Stimulated activated CD8-positive, alpha-beta memory T cell treated with anti-CD3 and anti-CD28 coated beads, Interleukin-2, amount 100 ng/mL, for 48 hours (primary cell): Measurements from ENCODE around the gene SAA4.
"Not testable (repeated sequence)": the region's sequence is repeated elsewhere in the genome, so short reads cannot be mapped to it uniquely, and the experiment has no call there.

Source experiments
- DNase-seq, 2 donors: peaks; one replicate each; pipeline ENCODE4 v3.0.0-alpha.2; 2020; ENCODE audit warnings: low read depth in 2 of 2

SAA4 gene, protein sequence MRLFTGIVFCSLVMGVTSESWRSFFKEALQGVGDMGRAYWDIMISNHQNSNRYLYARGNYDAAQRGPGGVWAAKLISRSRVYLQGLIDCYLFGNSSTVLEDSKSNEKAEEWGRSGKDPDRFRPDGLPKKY

GRCh38 chr11:18236664-18237356 lies at the start of gene SAA4:
Gene SAA4, minus strand, starts transcription at chr11:18236802. Its CDS starts 876 bp downstream, at chr11:18235926.
- DNase-seq, result no peak

- DNase-seq, result no peak
Measured at GRCh38 chr11:18285841-18286240, 49.2 kb upstream of the SAA4 start.

DNA sequence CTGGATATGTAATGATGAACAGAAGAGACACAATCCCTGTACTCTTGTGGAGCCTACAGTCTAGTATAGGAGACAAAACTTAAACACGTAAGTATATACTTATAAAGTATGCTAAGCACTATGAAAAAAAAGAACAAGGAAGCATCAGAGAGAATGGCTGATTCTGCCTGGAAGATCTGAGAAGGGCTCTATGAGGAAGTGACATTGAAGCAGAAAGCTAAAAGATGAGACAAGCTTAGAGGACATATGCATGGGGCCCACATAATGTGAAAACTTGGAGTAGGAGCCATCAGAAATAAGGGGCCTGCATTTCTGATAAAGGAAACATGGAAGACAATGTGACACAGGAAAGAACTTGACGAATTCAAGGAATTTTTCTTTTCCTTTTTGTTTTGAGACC lies 46.0 kb upstream of the SAA4 start:
- no peak for DNase-seq

- no peak for DNase-seq
Measured at GRCh38 chr11:18280438-18281045, 43.9 kb upstream of the SAA4 start.

GRCh38 chr11:18277565-18278271 lies 41.1 kb upstream of the SAA4 start:
- no peak for DNase-seq

DNA sequence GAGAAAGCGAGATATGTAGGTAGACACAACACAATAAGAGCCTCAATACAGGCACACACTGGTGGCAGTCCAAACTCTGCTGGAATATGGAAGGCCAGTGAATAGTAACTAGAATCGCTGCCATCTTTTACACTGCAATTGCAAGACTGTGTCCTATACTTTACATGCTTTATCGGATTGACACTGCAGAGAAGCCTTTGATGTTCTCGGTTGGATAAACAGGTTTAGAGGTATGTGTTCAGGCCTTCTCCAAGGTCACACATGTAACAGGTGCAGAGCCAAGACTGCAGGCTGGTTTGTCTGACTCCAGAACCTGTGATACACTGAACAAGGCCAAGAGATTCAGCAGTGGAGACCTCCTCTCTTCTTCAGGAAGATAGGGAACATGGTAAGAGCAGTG lies 34.6 kb upstream of the SAA4 start:
- DNase-seq, result no peak

GRCh38 chr11:18270102-18270501 lies 33.5 kb upstream of the SAA4 start:
- no peak for DNase-seq

DNA sequence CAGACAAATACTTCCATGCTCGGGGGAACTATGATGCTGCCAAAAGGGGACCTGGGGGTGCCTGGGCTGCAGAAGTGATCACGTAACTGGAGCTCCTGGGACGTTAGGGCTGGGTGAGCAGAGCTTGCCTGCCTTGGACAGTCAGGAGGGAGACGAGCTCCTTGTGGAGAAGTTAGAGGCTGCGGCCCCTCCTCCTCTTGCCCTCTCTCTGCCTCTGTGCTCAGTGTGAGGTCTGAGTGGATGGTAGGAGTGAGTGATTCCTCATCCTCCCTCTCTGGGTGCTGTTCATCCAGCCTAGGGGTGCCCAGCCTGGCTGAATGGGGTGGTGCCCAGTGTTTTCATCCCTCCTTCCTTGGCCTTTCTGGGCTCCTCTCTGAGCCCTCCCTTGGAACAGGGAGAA lies 32.6 kb upstream of the SAA4 start:
- not testable (repeated sequence) for DNase-seq

DNA sequence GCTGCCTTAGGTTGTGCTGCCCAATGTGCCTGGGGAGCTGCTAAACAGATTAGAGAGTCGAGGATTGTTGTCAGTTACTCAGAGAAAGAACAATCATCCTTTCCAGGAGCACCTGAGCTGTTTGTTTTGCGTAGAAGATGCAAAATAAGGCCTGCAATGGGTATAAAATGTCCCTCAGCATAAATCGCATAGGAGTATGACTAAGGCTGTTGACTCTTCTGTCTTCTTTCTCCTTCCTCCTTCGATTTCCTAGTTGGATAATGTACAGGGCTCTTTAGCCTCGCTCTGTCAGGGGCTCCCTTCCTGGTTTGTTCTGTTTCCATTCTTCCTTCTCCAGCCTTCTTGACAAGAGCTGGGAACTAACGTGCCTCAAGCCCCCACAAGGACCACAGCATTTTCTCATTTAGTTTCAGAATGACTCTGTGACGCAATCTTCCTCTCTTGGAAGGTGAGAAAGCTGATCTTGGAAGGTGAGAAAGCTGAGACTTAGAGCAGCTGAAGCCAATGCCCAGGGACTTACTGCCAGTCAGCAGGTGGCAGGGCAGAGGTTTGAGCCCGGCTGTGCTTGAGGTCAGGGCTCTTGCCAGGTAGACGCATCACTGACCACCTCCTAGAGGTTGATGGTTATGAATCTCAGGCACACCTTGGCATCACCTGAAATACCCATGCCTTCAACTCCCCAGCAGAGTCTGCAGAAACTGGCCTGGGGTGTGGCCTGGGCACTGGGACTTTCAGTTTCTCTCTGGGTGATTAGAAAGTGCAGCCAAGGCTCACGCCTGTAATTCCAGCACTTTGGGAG lies 30.9 kb upstream of the SAA4 start:
- not testable (repeated sequence) for DNase-seq

DNA sequence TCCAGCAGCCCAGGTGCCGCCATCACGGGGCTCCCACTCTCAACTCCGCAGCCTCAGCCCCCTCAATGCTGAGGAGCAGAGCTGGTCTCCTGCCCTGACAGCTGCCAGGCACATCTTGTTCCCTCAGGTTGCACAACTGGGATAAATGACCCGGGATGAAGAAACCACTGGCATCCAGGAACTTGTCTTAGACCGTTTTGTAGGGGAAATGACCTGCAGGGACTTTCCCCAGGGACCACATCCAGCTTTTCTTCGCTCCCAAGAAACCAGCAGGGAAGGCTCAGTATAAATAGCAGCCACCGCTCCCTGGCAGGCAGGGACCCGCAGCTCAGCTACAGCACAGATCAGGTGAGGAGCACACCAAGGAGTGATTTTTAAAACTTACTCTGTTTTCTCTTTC lies 29.3 kb upstream of the SAA4 start, which contains the start of gene SAA1:
Gene SAA1 (plus strand): TSS at position 316 of the 400 bp plus-strand sequence. CDS start 624 bp downstream, outside the sequence.
- no peak for DNase-seq

GRCh38 chr11:18264677-18265555 lies 28.3 kb upstream of the SAA4 start:
- no peak for DNase-seq

DNA sequence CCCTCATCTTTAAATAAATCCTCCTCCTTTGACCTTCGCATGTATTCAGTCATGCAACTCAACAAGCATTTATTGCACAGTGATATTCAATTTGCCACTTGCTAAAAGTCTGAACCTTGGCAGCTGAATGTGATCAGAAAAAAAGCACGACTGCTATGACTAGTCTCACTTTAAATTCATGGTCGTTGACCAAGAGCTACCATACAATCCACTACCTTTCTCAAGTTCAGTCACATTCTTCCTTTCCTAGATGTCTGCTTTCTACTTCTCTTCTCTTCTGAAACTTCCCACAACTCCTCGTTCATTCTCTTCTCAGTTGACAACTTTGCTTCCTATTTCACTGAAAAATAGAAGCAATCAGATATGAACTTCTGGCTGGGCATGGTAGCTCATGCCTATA lies 27.4 kb upstream of the SAA4 start:
- no peak for DNase-seq

GRCh38 chr11:18262681-18263350 lies 26.2 kb upstream of the SAA4 start:
- DNase-seq, result not testable (repeated sequence)

DNA sequence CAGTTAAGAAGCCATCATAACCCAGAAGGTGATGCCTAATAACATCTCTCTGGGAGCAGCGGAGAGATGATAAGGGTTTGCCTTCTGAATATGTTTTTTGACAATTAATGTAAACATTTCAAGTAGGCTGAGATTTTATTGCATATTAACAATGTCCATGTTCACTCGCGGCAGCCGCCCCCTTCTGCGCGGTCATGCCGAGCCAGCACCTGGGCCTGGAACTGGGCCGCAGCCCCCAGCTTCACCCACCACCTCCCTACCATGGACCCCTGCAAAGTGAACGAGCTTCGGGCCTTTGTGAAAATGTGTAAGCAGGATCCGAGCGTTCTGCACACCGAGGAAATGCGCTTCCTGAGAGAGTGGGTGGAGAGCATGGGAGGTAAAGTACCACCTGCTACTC lies 25.1 kb upstream of the SAA4 start:
- no peak for DNase-seq

- no peak for DNase-seq
Measured at GRCh38 chr11:18259259-18259658, 22.7 kb upstream of the SAA4 start.

DNA sequence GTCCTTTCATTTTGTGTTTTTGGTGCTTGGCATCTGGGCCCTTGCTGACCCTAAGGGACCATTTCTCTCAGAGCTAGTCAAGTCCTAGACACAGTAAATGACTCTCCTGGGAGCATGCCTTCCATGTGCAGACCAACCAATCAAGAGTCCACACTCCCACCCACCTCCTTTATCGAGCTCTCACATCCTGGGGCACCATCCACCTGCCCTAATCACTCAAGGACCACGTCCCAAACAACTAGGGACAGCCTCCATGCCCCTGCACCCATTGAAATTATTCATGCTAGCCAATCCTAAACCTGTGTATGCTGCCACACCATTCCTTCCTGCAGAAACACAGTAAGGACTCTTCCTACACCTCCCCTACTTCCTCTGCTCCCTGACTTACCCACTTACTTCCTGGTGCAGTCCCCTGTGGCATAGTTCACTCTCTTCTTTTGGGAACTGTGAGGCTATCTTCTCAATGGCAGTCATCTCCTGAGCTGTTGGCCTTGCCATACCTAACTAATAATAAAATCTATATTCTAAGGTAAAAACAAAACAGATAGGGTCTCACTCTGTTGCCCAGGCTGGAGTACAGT lies 18.3 kb upstream of the SAA4 start:
- DNase-seq, result no peak

GRCh38 chr11:18253778-18254338 lies 17.3 kb upstream of the SAA4 start:
- DNase-seq, result no peak

GRCh38 chr11:18253233-18253632 lies 16.6 kb upstream of the SAA4 start:
- DNase-seq, result no peak

DNA sequence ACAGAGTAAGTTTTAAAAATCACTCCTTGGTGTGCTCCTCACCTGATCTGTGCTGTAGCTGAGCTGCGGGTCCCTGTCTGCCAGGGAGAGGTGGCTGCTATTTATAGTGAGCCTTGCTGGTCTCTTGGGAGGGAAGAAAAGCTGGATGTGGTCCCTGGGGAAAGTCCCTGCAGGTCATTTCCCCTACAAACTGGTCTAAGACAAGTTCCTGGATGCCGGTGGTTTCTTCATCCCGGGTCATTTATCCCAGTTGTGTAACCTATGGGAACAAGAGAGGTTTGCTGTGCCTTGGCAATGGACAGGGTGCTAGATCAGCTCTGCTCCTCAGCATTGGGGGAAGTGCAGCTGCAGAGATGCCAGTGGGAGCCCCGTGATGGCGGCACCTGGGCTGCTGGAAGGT lies 12.0 kb upstream of the SAA4 start, which contains the start of gene SAA2:
Gene SAA2 (minus strand): TSS at position 108 of the 400 bp plus-strand sequence. CDS start 657 bp downstream, outside the sequence.
- DNase-seq, result no peak
